ENCODE data around the gene XAB2. TPM values are rescaled to one million over a fixed set of nuclear protein-coding genes. Genes with fewer than 3 reads are reported as not detected.

The XAB2 gene
- total and polyA plus RNA-seq, 2 experiments from 2014 or later = 27.5 to 81.5 TPM

DNA sequence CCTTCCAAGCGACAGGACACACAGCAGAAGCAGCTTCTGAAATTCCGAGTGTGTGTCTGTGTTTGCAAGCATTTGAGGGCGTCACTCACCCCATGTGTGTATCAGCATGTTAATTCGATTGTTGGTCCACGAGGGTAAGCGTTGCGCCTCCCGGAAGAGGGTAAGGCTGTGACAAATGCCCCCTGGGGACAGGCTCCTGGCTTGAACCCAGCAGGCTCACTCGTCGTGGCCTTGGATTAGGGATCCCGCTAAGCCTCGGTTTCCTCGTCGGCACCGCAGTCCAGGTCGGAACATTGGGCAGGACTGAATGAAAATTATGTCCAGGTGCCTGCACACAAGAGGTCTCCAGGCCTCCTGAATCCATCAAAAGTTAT lies 7.0 kb upstream of the XAB2 start:
- no peak for DNase-seq (ENCODE audit: low read depth in 1 of 2, low spot score in 1 of 2)
- Histone ChIP-seq H3K4me1 (ENCODE audit: low read depth) (peaks cover 4% of the 10 kb centered on the region), H3K9me3 (ENCODE audit: low read depth) (no peaks in the 10 kb centered on the region), H3K4me3 (no peak overlapping the region), H3K36me3 (no peaks in the 10 kb centered on the region), H3K27ac (no peak overlapping the region), H3K27me3 (no peaks in the 10 kb centered on the region)
- TF ChIP-seq, protein P1, sequence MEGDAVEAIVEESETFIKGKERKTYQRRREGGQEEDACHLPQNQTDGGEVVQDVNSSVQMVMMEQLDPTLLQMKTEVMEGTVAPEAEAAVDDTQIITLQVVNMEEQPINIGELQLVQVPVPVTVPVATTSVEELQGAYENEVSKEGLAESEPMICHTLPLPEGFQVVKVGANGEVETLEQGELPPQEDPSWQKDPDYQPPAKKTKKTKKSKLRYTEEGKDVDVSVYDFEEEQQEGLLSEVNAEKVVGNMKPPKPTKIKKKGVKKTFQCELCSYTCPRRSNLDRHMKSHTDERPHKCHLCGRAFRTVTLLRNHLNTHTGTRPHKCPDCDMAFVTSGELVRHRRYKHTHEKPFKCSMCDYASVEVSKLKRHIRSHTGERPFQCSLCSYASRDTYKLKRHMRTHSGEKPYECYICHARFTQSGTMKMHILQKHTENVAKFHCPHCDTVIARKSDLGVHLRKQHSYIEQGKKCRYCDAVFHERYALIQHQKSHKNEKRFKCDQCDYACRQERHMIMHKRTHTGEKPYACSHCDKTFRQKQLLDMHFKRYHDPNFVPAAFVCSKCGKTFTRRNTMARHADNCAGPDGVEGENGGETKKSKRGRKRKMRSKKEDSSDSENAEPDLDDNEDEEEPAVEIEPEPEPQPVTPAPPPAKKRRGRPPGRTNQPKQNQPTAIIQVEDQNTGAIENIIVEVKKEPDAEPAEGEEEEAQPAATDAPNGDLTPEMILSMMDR (IDR thresholded peaks at IDR 0.05; ENCODE audit: low read depth, low read length) = no peak

DNA sequence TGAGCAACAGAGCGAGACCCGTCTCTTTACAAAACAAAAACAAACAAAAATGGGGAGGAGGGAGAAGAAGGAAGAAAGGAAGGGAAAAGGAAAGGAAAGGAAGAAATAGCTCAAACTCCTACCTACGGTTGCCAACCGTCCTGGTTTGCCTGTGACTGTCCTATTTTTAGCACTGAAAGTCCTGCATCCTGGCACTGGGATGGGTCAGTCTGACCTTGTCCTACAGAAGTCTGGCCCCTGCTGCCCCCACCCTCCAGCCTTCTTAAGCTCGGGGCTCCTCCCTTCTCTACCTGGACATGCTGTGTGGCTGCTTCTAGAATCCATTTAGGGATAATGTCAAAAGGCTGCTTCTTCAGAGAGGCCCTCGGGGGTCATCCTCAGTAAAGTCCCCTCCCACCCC lies 6.3 kb upstream of the XAB2 start:
- TF ChIP-seq, protein P1 (IDR thresholded peaks at IDR 0.05; ENCODE audit: low read depth, low read length) = no peak
- Histone ChIP-seq H3K9me3 (ENCODE audit: low read depth) (no peaks in the 10 kb centered on the region), H3K4me3 (no peak overlapping the region)

DNA sequence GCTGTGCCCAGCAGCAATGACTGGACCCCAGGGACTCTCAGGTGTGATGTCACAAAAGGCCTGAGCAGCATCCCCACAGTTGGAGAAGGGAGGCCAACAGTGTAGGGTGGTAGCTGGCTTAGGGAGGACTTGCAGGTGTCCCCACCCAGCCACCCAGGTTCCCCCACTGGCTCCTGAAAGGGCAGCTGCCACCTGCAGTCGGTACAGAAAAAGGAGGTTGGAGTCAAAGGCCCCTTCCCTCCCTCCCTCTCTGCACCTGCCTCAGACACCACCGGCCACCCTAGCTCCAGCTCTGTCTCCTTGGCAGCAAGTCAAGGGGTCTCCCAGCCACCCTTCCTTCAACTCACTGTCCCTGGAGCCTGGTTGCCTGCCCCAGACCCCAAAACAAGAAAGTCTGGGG lies 4.4 kb upstream of the XAB2 start, which contains the start of gene PCP2:
Gene PCP2 (minus strand): TSS at position 22 of the 400 bp plus-strand sequence. CDS start 262 bp downstream, outside the sequence.
- Histone ChIP-seq H3K27me3 (no peaks in the 10 kb centered on the region), H3K4me1 (ENCODE audit: low read depth) (peaks cover 5% of the 10 kb centered on the region)

More for the DNA sequence above, 6.3 kb upstream of the XAB2 start:
- no peaks in the 10 kb centered on the region for H3K36me3 ChIP-seq
- no peaks in the 10 kb centered on the region for H3K27me3 ChIP-seq
- H3K27ac ChIP-seq = no peak overlapping the region
- peaks cover 4% of the 10 kb centered on the region for H3K4me1 ChIP-seq (ENCODE audit: low read depth)
- no peak for DNase-seq (ENCODE audit: low read depth in 1 of 2, low spot score in 1 of 2)

DNA sequence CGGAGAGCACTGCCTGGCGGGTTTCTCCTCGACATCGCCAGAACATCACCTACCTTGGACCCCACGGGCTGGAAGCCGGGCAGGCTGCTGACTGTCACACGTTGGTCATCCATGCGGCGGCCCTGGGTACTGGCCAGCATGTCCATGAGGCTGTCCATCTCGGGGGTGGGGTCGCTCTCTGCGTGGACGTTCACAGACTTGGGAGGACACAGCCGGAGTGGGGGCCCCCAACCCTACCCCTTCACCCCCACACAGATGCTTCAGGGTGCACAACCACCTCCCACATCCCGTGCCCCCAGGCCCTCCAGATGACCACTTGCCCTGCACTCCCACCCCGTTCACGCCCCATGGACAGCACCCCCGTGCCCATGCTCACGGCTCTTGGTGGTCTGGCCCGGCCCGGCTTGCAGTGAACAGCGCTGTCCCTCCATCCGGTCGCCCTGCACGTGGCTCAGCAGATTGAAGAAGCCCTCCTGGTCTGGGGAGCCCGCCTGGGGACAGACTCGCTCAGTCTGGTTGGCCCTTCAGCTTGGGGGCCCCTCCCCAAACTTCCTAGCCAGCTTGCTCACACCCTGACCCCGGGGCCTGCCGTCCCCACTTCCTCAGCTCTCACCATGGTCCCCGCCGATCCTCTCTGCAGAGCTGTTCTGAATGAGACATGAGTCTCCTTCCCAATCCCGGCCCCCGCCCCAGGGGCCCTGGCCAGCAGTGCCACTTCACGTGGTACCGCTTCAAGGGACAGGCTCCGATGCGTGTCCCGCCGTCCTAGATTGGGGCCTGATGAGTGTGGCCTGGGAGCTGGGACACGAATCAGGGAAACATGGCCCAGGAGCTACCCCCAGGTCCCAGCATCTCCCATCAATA lies 3.2 kb upstream of the XAB2 start:
- H3K27ac ChIP-seq = no peak overlapping the region
- no peaks in the 10 kb centered on the region for H3K9me3 ChIP-seq (ENCODE audit: low read depth)
- H3K27me3 ChIP-seq = no peaks in the 10 kb centered on the region
- no peak overlapping the region for H3K4me3 ChIP-seq
- peaks cover 9% of the 10 kb centered on the region for H3K4me1 ChIP-seq (ENCODE audit: low read depth)
- TF ChIP-seq, protein P1 (IDR thresholded peaks at IDR 0.05; ENCODE audit: low read depth, low read length) = no peak
- DNase-seq (ENCODE audit: low read depth in 1 of 2, low spot score in 1 of 2) = no peak
- no peaks in the 10 kb centered on the region for H3K36me3 ChIP-seq

More for the DNA sequence above, 4.4 kb upstream of the XAB2 start, which contains the start of gene PCP2:
- TF ChIP-seq, protein P1 (IDR thresholded peaks at IDR 0.05; ENCODE audit: low read depth, low read length) = no peak
- H3K4me3 ChIP-seq = no peak within 1 kb of the TSS
- no peaks in the 10 kb centered on the region for H3K36me3 ChIP-seq
- no peak for DNase-seq (ENCODE audit: low read depth in 1 of 2, low spot score in 1 of 2)
- no peaks in the 10 kb centered on the region for H3K9me3 ChIP-seq (ENCODE audit: low read depth)
- no peak within 1 kb of the TSS for H3K27ac ChIP-seq

DNA sequence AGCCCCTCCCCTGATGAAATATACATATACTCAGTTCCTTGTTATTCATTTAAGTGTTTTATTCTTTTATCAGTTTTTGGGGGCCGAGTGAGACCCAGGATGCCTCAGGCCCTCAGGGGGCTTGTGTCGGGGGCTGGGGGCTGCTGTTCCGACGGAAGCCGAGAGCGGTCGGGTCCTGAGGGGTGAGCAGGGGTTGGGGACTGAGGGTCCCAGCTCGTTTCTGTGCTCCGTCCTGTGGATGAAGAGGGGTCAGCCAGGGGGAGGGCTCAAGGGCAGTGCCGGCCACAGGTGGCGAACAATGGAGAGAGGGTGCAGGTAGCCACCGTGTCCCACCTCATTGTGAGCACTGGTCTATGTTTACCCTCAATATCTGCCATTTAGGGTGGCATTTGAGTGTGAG lies 2.2 kb upstream of the XAB2 start:
- H3K4me1 ChIP-seq (ENCODE audit: low read depth) = peaks cover 9% of the 10 kb centered on the region
- H3K9me3 ChIP-seq (ENCODE audit: low read depth) = no peaks in the 10 kb centered on the region
- H3K36me3 ChIP-seq = no peaks in the 10 kb centered on the region
- no peak for DNase-seq (ENCODE audit: low read depth in 1 of 2, low spot score in 1 of 2)
- no peaks in the 10 kb centered on the region for H3K27me3 ChIP-seq
- H3K4me3 ChIP-seq = no peak overlapping the region
- TF ChIP-seq, protein P1 (IDR thresholded peaks at IDR 0.05; ENCODE audit: low read depth, low read length) = no peak
- no peak overlapping the region for H3K27ac ChIP-seq

Data from cardiac muscle cell (in vitro differentiated cells and primary cell).